IPS-18c (cell line): ENCODE data around the gene HBP1.
"Not testable (repeated sequence)": the region's sequence is repeated elsewhere in the genome, so short reads cannot be mapped to it uniquely, and the experiment has no call there.

ENCODE experiments used
- H3K4me3 ChIP-seq: 2 replicates; pipeline ENCODE4 v1.7.0; 2013; ENCODE audit warnings: low read depth, mild to moderate bottlenecking, low read length, moderate library complexity; ENCODE audit not compliant: insufficient read depth
- H3K9me3 ChIP-seq: one replicate; pipeline ENCODE4 v1.6.1; 2013; ENCODE audit warnings: mild to moderate bottlenecking, low read length, moderate library complexity; ENCODE audit not compliant: control insufficient read depth, insufficient read depth

HBP1 gene

DNA sequence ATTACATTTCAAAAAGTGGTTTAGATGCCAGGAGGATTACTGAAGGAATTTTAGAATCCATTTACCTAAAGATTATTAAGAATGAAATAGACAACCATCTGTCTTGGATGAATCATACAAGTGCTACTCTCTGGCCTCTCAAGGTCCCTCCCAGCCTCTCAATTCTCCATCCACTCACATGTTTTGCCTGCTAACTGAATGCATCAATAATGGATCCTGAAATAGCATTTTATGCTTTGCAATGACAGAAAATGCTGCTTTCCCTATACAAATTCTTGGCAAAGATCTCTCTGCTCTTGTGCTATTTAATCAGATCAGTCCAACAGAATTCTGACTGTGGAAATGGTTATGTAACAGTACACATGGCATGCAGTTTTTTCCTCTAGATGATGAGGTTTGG, 68.1 kb downstream of the HBP1 start:
- Histone ChIP-seq H3K9me3 (no peaks in the 10 kb centered on the region), H3K4me3 (no peak overlapping the region)

GRCh38 chr7:107237451-107237850, 68.6 kb downstream of the HBP1 start:
- Histone ChIP-seq H3K9me3 (no peaks in the 10 kb centered on the region), H3K4me3 (no peak overlapping the region)

GRCh38 chr7:107242267-107242666, 73.5 kb downstream of the HBP1 start:
- H3K9me3 ChIP-seq: no peaks in the 10 kb centered on the region
- no peak overlapping the region for H3K4me3 ChIP-seq

DNA sequence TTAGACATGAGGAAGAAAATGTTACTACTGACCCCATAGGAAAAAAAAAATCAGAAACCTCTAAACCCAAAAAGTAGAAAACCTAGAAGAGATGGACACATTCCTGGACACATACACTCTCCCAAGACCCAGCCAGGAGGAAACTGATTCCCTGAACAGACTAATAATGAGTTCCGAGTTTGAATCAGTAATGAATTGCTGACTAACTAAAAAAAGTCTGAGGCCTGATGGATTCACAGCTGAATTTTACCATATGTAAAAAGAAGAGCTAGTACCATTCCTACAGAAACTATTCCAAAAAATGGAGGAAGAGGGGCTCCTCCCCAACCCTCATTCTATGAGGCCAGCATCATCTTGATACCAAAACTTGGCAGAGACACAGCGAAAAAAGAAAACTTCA, 75.8 kb downstream of the HBP1 start:
- Histone ChIP-seq H3K9me3 (no peaks in the 10 kb centered on the region), H3K4me3 (no peak overlapping the region)

DNA sequence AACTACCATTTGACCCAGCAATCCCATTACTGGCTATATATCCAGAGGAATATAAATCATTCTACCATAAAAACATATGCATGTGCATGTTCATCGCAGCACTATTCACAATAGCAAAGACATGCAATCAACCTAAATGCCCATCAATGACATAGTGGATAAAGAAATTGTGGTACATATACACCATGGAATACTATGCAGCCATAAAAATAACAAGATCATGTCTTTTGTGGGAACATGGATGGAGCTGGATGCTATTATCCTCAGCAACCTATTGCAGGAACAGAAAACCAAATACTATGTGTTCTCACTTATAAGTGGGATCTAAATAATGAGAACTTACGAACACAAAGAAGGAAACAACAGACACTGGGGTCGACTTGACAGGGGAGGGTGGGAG, 78.0 kb downstream of the HBP1 start:
- not testable (repeated sequence) for H3K4me3 ChIP-seq, H3K9me3 ChIP-seq

DNA sequence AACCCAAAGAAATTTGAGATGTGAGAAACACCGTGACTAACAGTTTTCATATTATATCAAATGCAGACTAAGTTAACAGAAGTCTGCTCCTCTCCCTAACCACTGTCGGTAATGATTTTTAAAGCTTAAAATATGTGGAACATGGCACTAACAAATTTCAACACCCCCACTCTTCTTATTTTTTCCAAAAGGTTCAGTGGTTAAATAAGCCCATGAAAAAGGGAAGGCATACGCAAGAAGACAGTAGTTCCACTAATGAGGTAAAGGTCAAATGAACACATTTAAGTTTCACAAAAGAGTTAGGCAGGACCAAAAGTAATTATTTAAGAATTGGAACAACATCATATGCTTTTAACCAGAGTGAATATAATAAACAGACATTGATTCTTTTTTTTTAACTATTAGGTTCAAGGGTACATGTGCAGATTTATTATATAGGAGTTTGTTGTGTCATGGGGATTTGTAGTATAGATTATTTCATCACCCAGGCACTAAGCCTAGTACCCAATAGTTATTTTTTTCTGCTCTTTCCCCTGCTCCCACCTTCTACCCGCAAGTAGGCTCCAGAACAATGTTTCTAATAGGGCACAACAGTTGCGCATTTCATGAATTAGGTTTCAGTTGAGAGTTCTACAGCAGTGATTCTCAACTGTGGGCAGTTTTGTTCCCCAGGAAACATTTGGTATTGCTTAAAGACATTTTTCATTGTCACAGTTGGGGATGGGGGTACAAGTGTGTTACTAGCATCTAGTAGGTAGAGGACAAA, 79.9 kb downstream of the HBP1 start:
- Histone ChIP-seq H3K4me3 (no peak overlapping the region), H3K9me3 (no peaks in the 10 kb centered on the region)

- H3K4me3 ChIP-seq: no peak overlapping the region
- H3K9me3 ChIP-seq: no peaks in the 10 kb centered on the region
Observed at GRCh38 chr7:107251963-107252362, 83.2 kb downstream of the HBP1 start.
